A172 (cell line): ENCODE results near the gene CPSF4. TPM values are rescaled to one million over a fixed set of nuclear protein-coding genes. Genes with fewer than 3 reads are reported as not detected.

Experiments
- DNase-seq: peaks from one replicate; pipeline ENCODE4 v3.0.0-alpha.2; 2015; ENCODE audit warnings: low spot score
- total RNA-seq: library from RNA; depleted of rRNA; stranded (reverse); fragments of >200 nt; shearing (Covaris generic); gene quantifications from 2 replicates; pipeline ENCODE4 v1.2.3, GENCODE V29; 2014

The CPSF4 gene
- total RNA-seq, 1 experiment from 2014 or later, result 32.0 TPM

GRCh38 chr7:99448855-99449254 lies 10.1 kb downstream of the CPSF4 start:
- no peak for DNase-seq

GRCh38 chr7:99449326-99449725 lies 10.6 kb downstream of the CPSF4 start:
- DNase-seq, result no peak

- DNase-seq, result no peak
These were observed 13.2 kb downstream of the CPSF4 start for GRCh38 chr7:99451936-99452335.

- no peak for DNase-seq
These were observed 13.8 kb downstream of the CPSF4 start for GRCh38 chr7:99452541-99452940.

GRCh38 chr7:99453105-99453504 lies 14.4 kb downstream of the CPSF4 start:
- no peak for DNase-seq

- no peak for DNase-seq
These were observed 17.1 kb downstream of the CPSF4 start for GRCh38 chr7:99455874-99456273.

- DNase-seq, result no peak
These were observed 17.5 kb downstream of the CPSF4 start for GRCh38 chr7:99456288-99456687.

GRCh38 chr7:99457050-99457649 lies 18.4 kb downstream of the CPSF4 start:
- DNase-seq, result no peak

- DNase-seq, result no peak
These were observed 19.1 kb downstream of the CPSF4 start for GRCh38 chr7:99457650-99458493.

- no peak for DNase-seq
These were observed 20.3 kb downstream of the CPSF4 start for GRCh38 chr7:99459087-99459486.

GRCh38 chr7:99460651-99461050 lies 21.9 kb downstream of the CPSF4 start:
- DNase-seq, result no peak

- DNase-seq, result no peak
These were observed 22.5 kb downstream of the CPSF4 start for GRCh38 chr7:99461221-99461620.

GRCh38 chr7:99465421-99465768 lies 26.7 kb downstream of the CPSF4 start:
- DNase-seq, result no peak

GRCh38 chr7:99468336-99468918 lies 29.7 kb downstream of the CPSF4 start:
- no peak for DNase-seq

- DNase-seq, result no peak
These were observed 30.8 kb downstream of the CPSF4 start for GRCh38 chr7:99469381-99470065.

- peak; percentile 95 for DNase-seq
These were observed 34.0 kb downstream of the CPSF4 start, which contains the start of gene ZNF789 for GRCh38 chr7:99472561-99473314. Gene ZNF789 (plus strand): TSS chr7:99472890. CDS start chr7:99476457, 3,567 bp downstream.

- peak; percentile 63 for DNase-seq
These were observed 34.5 kb downstream of the CPSF4 start for GRCh38 chr7:99473315-99473596.

- DNase-seq, result no peak
These were observed 37.4 kb downstream of the CPSF4 start for GRCh38 chr7:99476107-99476506.

GRCh38 chr7:99478464-99479440 lies 40.0 kb downstream of the CPSF4 start:
- no peak for DNase-seq

- DNase-seq, result no peak
These were observed 46.4 kb downstream of the CPSF4 start for GRCh38 chr7:99485094-99485493.

GRCh38 chr7:99489235-99489634 lies 50.5 kb downstream of the CPSF4 start:
- no peak for DNase-seq
